Left cardiac atrium (tissue), 4 donors: Measurements from ENCODE around the gene SCAPER. TPM values are rescaled to one million over a fixed set of nuclear protein-coding genes. Genes with fewer than 3 reads are reported as not detected.
A peak's percentile ranks its signal among the peaks of the same experiment; 100 is the strongest.
"Not testable (repeated sequence)": the region's sequence is repeated elsewhere in the genome, so short reads cannot be mapped to it uniquely, and the experiment has no call there.

Experiments used
- ATAC-seq, 2 donors: fragments of 200-7000 bp; cut with Tn5 transposase; one replicate each; pipeline ENCODE4 v1.9.1; 2020; ENCODE audit warnings: mild to moderate bottlenecking in 2 of 2, moderate library complexity in 2 of 2
- DNase-seq: peaks from one replicate; pipeline ENCODE4 v3.0.0-alpha.2; 2020
- intact Hi-C, 2 donors: fragments of 100-400 bp; cut with DNase I; formaldehyde crosslinking; loops; one replicate each; pipeline versions ENCODE4 v1.14.1 to v1.15.1; 2022 to 2023
- total RNA-seq, 2 donors: library from RNA; stranded (reverse); fragmentation: NEBNext Ultra II Directional; extraction: Animal tissue kit (Norgen Biotek cat#: 25700); gene quantifications; one replicate each; pipeline ENCODE4 v1.2.1, GENCODE V29; 2021
- donor health status: DM: no; HTN: yes; CAD: no.
- donor health status: DM: no; HTN: yes; CAD: no; lungs with severe emphysema.
- donor health status: DM: yes; HTN: yes; CAD: no.
- donor health status: Dilated cardiomyopathy.

The SCAPER gene
- total RNA-seq, 2 donors from 2014 or later = 28.9 to 30.1 TPM

GRCh38 chr15:76330080-76330680, 575.0 kb downstream of the SCAPER start:
- intact Hi-C loops = loop anchor here in 1 of 2 donors (5.0 kb wide), 2 partner anchors 93 to 133 kb away; no protein-coding TSS in a partner anchor
- ATAC-seq (peak; percentile 83 to 86), DNase-seq (peak; percentile 60)

- DNase-seq (no peak), ATAC-seq (no peak)
- intact Hi-C loops = no loop called here
Observed at GRCh38 chr15:76328958-76329357, 576.2 kb downstream of the SCAPER start.

GRCh38 chr15:76328106-76328696, 576.9 kb downstream of the SCAPER start:
- intact Hi-C loops = no loop called here
- DNase-seq (no peak), ATAC-seq (no peak)

- intact Hi-C loops = no loop called here
- peak in 1 of 2 donors; percentile 77 for ATAC-seq
Observed at GRCh38 chr15:76327191-76328105, 577.7 kb downstream of the SCAPER start.

GRCh38 chr15:76325704-76326103, 579.4 kb downstream of the SCAPER start:
- intact Hi-C loops = no loop called here
- DNase-seq = no peak
- ATAC-seq = no peak

More at GRCh38 chr15:76327191-76328105, 577.7 kb downstream of the SCAPER start:
- DNase-seq = no peak

- intact Hi-C loops = no loop called here
- no peak for DNase-seq
- ATAC-seq = no peak
Observed at GRCh38 chr15:76324066-76324465, 581.1 kb downstream of the SCAPER start.

- DNase-seq (no peak), ATAC-seq (no peak)
- intact Hi-C loops = no loop called here
Observed at GRCh38 chr15:76321602-76322001, 583.5 kb downstream of the SCAPER start.

- no peak for DNase-seq
- intact Hi-C loops = no loop called here
- ATAC-seq = no peak
Observed at GRCh38 chr15:76321171-76321570, 584.0 kb downstream of the SCAPER start.

GRCh38 chr15:76320012-76320411, 585.1 kb downstream of the SCAPER start:
- DNase-seq (no peak), ATAC-seq (no peak)
- intact Hi-C loops = no loop called here

- DNase-seq (no peak), ATAC-seq (no peak)
- intact Hi-C loops = no loop called here
Observed at GRCh38 chr15:76313731-76314130, 591.4 kb downstream of the SCAPER start.

- ATAC-seq, intact Hi-C loops, DNase-seq: not testable (repeated sequence)
Observed at GRCh38 chr15:76313175-76313567, 592.0 kb downstream of the SCAPER start.

- intact Hi-C loops = no loop called here
- DNase-seq (no peak), ATAC-seq (no peak)
Observed at GRCh38 chr15:76312540-76313174, 592.5 kb downstream of the SCAPER start.

GRCh38 chr15:76311100-76311953, 593.8 kb downstream of the SCAPER start, which contains the start of gene ETFA:
ETFA (minus strand) TSS chr15:76311469; CDS start chr15:76311388, 81 bp downstream.
- DNase-seq (peak; percentile 99), ATAC-seq (peak; percentile 99 to 100)
- intact Hi-C loops = no loop called here

- DNase-seq (no peak), ATAC-seq (peak; percentile 17 to 50)
- intact Hi-C loops = no loop called here
Observed at GRCh38 chr15:76310475-76311099, 594.6 kb downstream of the SCAPER start.

- DNase-seq (no peak), ATAC-seq (no peak)
- intact Hi-C loops = no loop called here
Observed at GRCh38 chr15:76309601-76310330, 595.4 kb downstream of the SCAPER start.

GRCh38 chr15:76303909-76304308, 601.2 kb downstream of the SCAPER start:
- ATAC-seq (no peak), DNase-seq (no peak)
- intact Hi-C loops = no loop called here

- ATAC-seq (no peak), DNase-seq (no peak)
- intact Hi-C loops = no loop called here
Observed at GRCh38 chr15:76299786-76300185, 605.4 kb downstream of the SCAPER start.
